Measurements from ENCODE around the gene RASSF5. TPM values are rescaled to one million over a fixed set of nuclear protein-coding genes. Genes with fewer than 3 reads are reported as not detected.

RASSF5 gene
- total and polyA plus RNA-seq, 2 donors (not counting 1 experiment from before 2014, with no cell fraction given) = 69.7 to 146 TPM

GRCh38 chr1:206492589-206492988 is 14.7 kb upstream of the RASSF5 start:
- Histone ChIP-seq H4K20me1 (ENCODE audit: control insufficient read depth, insufficient read depth, low read length, poor library complexity, severe bottlenecking) (peaks cover 13% of the 10 kb centered on the region), H3K27me3 (replicated peaks in 1 of 4; ENCODE audit: control extremely low read depth in 1 of 4, control insufficient read depth in 3 of 4, insufficient read depth in 4 of 4, low read length in 3 of 4) (no peaks in the 10 kb centered on the region), H3K4me1 (ENCODE audit: control insufficient read depth in 2 of 2, insufficient read depth in 2 of 2, low read length in 2 of 2) (peaks cover 29% of the 10 kb centered on the region in 2 donors), H2AFZ (ENCODE audit: insufficient read depth, low read depth, low read length, poor library complexity, severe bottlenecking) (no peak overlapping the region), H3K4me3 (ENCODE audit: control extremely low read depth in 1 of 5, extremely low read depth in 1 of 5, insufficient read depth in 1 of 5, low read depth in 2 of 5, low read length in 4 of 5) (no peak overlapping the region), H3K27ac (ENCODE audit: low read length in 2 of 2) (no peak overlapping the region), H3K9ac (ENCODE audit: low read length) (no peak overlapping the region), H3K4me2 (replicated peaks; ENCODE audit: low read depth, low read length, poor library complexity, severe bottlenecking) (no peak overlapping the region), H3K79me2 (ENCODE audit: control insufficient read depth, insufficient read depth, low read length) (no peaks in the 10 kb centered on the region), H3K36me3 (replicated peaks in 1 of 2; ENCODE audit: control extremely low read depth in 1 of 2, control insufficient read depth in 1 of 2, extremely low read depth in 1 of 2, insufficient read depth in 2 of 2, low read length in 1 of 2) (peaks cover 0 to 50% of the 10 kb centered on the region in 2 experiments), H3K9me3 (ENCODE audit: control extremely low read depth in 1 of 3, control insufficient read depth in 2 of 3, insufficient read depth in 1 of 3, low read length in 2 of 3) (no peaks in the 10 kb centered on the region)
- DNase-seq = no peak
- Mint-ChIP-seq H3K27me3 (no peaks in the 10 kb centered on the region), H3K4me3 (no peak overlapping the region), H3K9me3 (ENCODE audit: insufficient read depth) (no peaks in the 10 kb centered on the region), H3K4me1 (peaks cover 31% of the 10 kb centered on the region), H3K27ac (peak overlapping the region; percentile 50)
- ChIA-PET POLR2A (no interaction called here), CTCF (interaction anchor here (1.4 to 7.4 kb wide), 7 partner anchors 13 to 490 kb away, joined by 3 to 81 read pairs (median 6); no protein-coding TSS in a partner anchor)
- ATAC-seq (ENCODE audit: low read depth) = no peak
- WGBS (ENCODE audit: insufficient coverage) = 94% methylated on average over 10 of the region's 10 CpGs
- intact Hi-C loops (cut with micrococcal nuclease) = loop anchor here (10.0 kb wide), 1 partner anchor 492 kb away; no protein-coding TSS in a partner anchor
- TF ChIP-seq EZH2 (IDR thresholded peaks at IDR 0.05; ENCODE audit: borderline replicate concordance, insufficient read depth, low read depth, low read length, poor library complexity, severe bottlenecking) (no peak), CTCF (IDR thresholded peaks at IDR 0.05) (no peak)

- no peak for ATAC-seq (ENCODE audit: low read depth)
- Histone ChIP-seq H3K79me2 (ENCODE audit: control insufficient read depth, insufficient read depth, low read length) (no peaks in the 10 kb centered on the region), H2AFZ (ENCODE audit: insufficient read depth, low read depth, low read length, poor library complexity, severe bottlenecking) (no peak overlapping the region), H3K4me1 (ENCODE audit: control insufficient read depth in 2 of 2, insufficient read depth in 2 of 2, low read length in 2 of 2) (peaks cover 32 to 35% of the 10 kb centered on the region in 2 donors), H3K27me3 (replicated peaks in 1 of 4; ENCODE audit: control extremely low read depth in 1 of 4, control insufficient read depth in 3 of 4, insufficient read depth in 4 of 4, low read length in 3 of 4) (no peaks in the 10 kb centered on the region), H4K20me1 (ENCODE audit: control insufficient read depth, insufficient read depth, low read length, poor library complexity, severe bottlenecking) (peaks cover 13% of the 10 kb centered on the region), H3K36me3 (replicated peaks in 1 of 2; ENCODE audit: control extremely low read depth in 1 of 2, control insufficient read depth in 1 of 2, extremely low read depth in 1 of 2, insufficient read depth in 2 of 2, low read length in 1 of 2) (peaks cover 0 to 43% of the 10 kb centered on the region in 2 experiments), H3K4me3 (ENCODE audit: control extremely low read depth in 1 of 5, extremely low read depth in 1 of 5, insufficient read depth in 1 of 5, low read depth in 2 of 5, low read length in 4 of 5) (no peak overlapping the region), H3K27ac (ENCODE audit: low read length in 2 of 2) (no peak overlapping the region), H3K9me3 (ENCODE audit: control extremely low read depth in 1 of 3, control insufficient read depth in 2 of 3, insufficient read depth in 1 of 3, low read length in 2 of 3) (no peaks in the 10 kb centered on the region), H3K9ac (ENCODE audit: low read length) (no peak overlapping the region), H3K4me2 (replicated peaks; ENCODE audit: low read depth, low read length, poor library complexity, severe bottlenecking) (no peak overlapping the region)
- Mint-ChIP-seq H3K27ac (no peak overlapping the region), H3K4me1 (peaks cover 37% of the 10 kb centered on the region), H3K27me3 (no peaks in the 10 kb centered on the region), H3K4me3 (no peak overlapping the region), H3K9me3 (ENCODE audit: insufficient read depth) (no peaks in the 10 kb centered on the region)
- intact Hi-C loops (cut with micrococcal nuclease) = loop anchor here (10.0 kb wide), 1 partner anchor 492 kb away; no protein-coding TSS in a partner anchor
- 100% methylated on average over 4 of the region's 9 CpGs for WGBS (ENCODE audit: insufficient coverage)
- POLR2A ChIA-PET = interaction anchor here (1.4 kb wide), 1 partner anchor 22 kb away, joined by 3 read pairs; no protein-coding TSS in a partner anchor
- TF ChIP-seq EZH2 (IDR thresholded peaks at IDR 0.05; ENCODE audit: borderline replicate concordance, insufficient read depth, low read depth, low read length, poor library complexity, severe bottlenecking) (no peak), CTCF (IDR thresholded peaks at IDR 0.05) (no peak)
- no peak for DNase-seq
- CTCF ChIA-PET = interaction anchor here (0.9 to 7.4 kb wide), 8 partner anchors 9 to 94 kb away, joined by 3 to 81 read pairs (median 4); no protein-coding TSS in a partner anchor
These were observed 14.1 kb upstream of the RASSF5 start for GRCh38 chr1:206493279-206493678.

Measured in B cell (primary cell).